ENCODE data around the gene NEK6. TPM values are rescaled to one million over a fixed set of nuclear protein-coding genes. Genes with fewer than 3 reads are reported as not detected.
A peak's percentile ranks its signal among the peaks of the same experiment; 100 is the strongest.

Gene NEK6
- total RNA-seq, 2 donors from 2014 or later, result 50.7 to 77.7 TPM

GRCh38 chr9:124394167-124394566, 136.4 kb downstream of the NEK6 start:
- DNase-seq (no peak), ATAC-seq (peak; percentile 18)
- intact Hi-C loops (cut with DNase I, micrococcal nuclease), result no loop called here

GRCh38 chr9:124394596-124394995, 136.8 kb downstream of the NEK6 start:
- intact Hi-C loops (cut with DNase I, micrococcal nuclease), result no loop called here
- ATAC-seq (no peak), DNase-seq (no peak)

GRCh38 chr9:124395826-124396225, 138.1 kb downstream of the NEK6 start:
- intact Hi-C loops (cut with DNase I, micrococcal nuclease), result no loop called here
- ATAC-seq (no peak), DNase-seq (no peak)

GRCh38 chr9:124398191-124398935, 140.6 kb downstream of the NEK6 start:
- no peak for DNase-seq
- intact Hi-C loops (cut with DNase I, micrococcal nuclease), result no loop called here
- ATAC-seq, result no peak

GRCh38 chr9:124399323-124399967, 141.7 kb downstream of the NEK6 start:
- ATAC-seq (no peak), DNase-seq (no peak)
- intact Hi-C loops (cut with DNase I, micrococcal nuclease), result no loop called here

GRCh38 chr9:124399968-124400940, 142.5 kb downstream of the NEK6 start:
- DNase-seq (no peak), ATAC-seq (no peak)
- intact Hi-C loops (cut with DNase I, micrococcal nuclease), result no loop called here

Other genes starting within 250 kb of the NEK6 start
- not detected for gene LHX2, start 246.2 kb upstream of the NEK6 start, total RNA-seq
- gene PSMB7, start 157.5 kb downstream of the NEK6 start, total RNA-seq, result 100 to 1,000 TPM in 1 of 2 donors, 10 to 100 TPM in 1; 88.0 to 102 TPM
- gene ADGRD2, start 192.5 kb downstream of the NEK6 start, total RNA-seq, result not detected
- gene NR5A1, start 249.4 kb downstream of the NEK6 start, total RNA-seq, result not detected

Data from left colon (tissue), 2 donors.